Fibroblast of lung (primary cell): Measurements from ENCODE around the gene SLC25A33.

ENCODE experiments used
- EZH2 ChIP-seq: IDR thresholded peaks from 2 replicates; pipeline ENCODE4 v1.5.1; 2012; ENCODE audit warnings: low read length, control low read depth, mild to moderate bottlenecking; ENCODE audit errors: missing control alignments
- TF ChIP-seq, protein P1 (sequence below), 2 donors: IDR thresholded peaks in 1 of 2; conservative IDR thresholded peaks in 1 of 2; 1 replicate in 1 of 2; 2 replicates in 1 of 2; pipeline ENCODE4 v1.5.1; 2011 to 2012; ENCODE audit warnings: low read length in 2 of 2, control low read depth in 1 of 2, inconsistent platforms in 1 of 2, low read depth in 1 of 2, mild to moderate bottlenecking in 1 of 2

- TF ChIP-seq, protein P1, sequence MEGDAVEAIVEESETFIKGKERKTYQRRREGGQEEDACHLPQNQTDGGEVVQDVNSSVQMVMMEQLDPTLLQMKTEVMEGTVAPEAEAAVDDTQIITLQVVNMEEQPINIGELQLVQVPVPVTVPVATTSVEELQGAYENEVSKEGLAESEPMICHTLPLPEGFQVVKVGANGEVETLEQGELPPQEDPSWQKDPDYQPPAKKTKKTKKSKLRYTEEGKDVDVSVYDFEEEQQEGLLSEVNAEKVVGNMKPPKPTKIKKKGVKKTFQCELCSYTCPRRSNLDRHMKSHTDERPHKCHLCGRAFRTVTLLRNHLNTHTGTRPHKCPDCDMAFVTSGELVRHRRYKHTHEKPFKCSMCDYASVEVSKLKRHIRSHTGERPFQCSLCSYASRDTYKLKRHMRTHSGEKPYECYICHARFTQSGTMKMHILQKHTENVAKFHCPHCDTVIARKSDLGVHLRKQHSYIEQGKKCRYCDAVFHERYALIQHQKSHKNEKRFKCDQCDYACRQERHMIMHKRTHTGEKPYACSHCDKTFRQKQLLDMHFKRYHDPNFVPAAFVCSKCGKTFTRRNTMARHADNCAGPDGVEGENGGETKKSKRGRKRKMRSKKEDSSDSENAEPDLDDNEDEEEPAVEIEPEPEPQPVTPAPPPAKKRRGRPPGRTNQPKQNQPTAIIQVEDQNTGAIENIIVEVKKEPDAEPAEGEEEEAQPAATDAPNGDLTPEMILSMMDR (conservative IDR thresholded peaks at IDR 0.05 in 1 of 2, IDR thresholded peaks at IDR 0.05 in 1 of 2; ENCODE audit: low read depth in 1 of 2, low read length in 2 of 2), result peak in 1 of 2 donors; percentile 24
- no peak for TF ChIP-seq EZH2
Measured at GRCh38 chr1:9603766-9604753, 64.8 kb downstream of the SLC25A33 start.
